H9 (cell line): ENCODE data around the gene ANAPC2. TPM values are rescaled to one million over a fixed set of nuclear protein-coding genes. Genes with fewer than 3 reads are reported as not detected.

Source experiments
- DNase-seq: peaks from one replicate; pipeline ENCODE4 v3.0.0-alpha.2; 2017
- H2AFZ ChIP-seq: one replicate; pipeline ENCODE4 v1.6.1; 2013; ENCODE audit warnings: mild to moderate bottlenecking, low read length, control low read depth, moderate library complexity
- H2AK5ac ChIP-seq: 2 replicates; pipeline ENCODE4 v1.6.1; 2013; ENCODE audit warnings: low read length, control low read depth, mixed read lengths; ENCODE audit not compliant: insufficient read length
- H2BK120ac ChIP-seq: one replicate; pipeline ENCODE4 v1.6.1; 2013; ENCODE audit warnings: low read depth, mild to moderate bottlenecking, low read length, control low read depth, inconsistent platforms; ENCODE audit not compliant: poor library complexity, severe bottlenecking
- H2BK12ac ChIP-seq: 2 replicates; pipeline ENCODE4 v1.6.1; 2013; ENCODE audit warnings: low read length, control low read depth, mixed read lengths, low read depth; ENCODE audit not compliant: insufficient read length
- H2BK15ac ChIP-seq: 2 replicates; pipeline ENCODE4 v1.6.1; 2013; ENCODE audit warnings: low read depth, low read length, control low read depth
- H2BK20ac ChIP-seq: one replicate; pipeline ENCODE4 v1.6.1; 2013; ENCODE audit warnings: low read depth, mild to moderate bottlenecking, low read length, control low read depth, inconsistent platforms; ENCODE audit not compliant: poor library complexity, severe bottlenecking
- H2BK5ac ChIP-seq: 2 replicates; pipeline ENCODE4 v1.6.1; 2013; ENCODE audit warnings: low read length, control low read depth, mixed read lengths; ENCODE audit not compliant: insufficient read length
- H3K14ac ChIP-seq: 2 replicates; pipeline ENCODE4 v1.6.1; 2013; ENCODE audit warnings: low read length, control low read depth; ENCODE audit not compliant: insufficient read depth
- H3K18ac ChIP-seq: 2 replicates; pipeline ENCODE4 v1.6.1; 2013; ENCODE audit warnings: low read depth, mild to moderate bottlenecking, mixed read lengths, low read length, control low read depth; ENCODE audit not compliant: insufficient read length
- H3K23ac ChIP-seq: 2 replicates; pipeline ENCODE4 v1.6.1; 2013; ENCODE audit warnings: low read length, control low read depth, mixed read lengths, low read depth; ENCODE audit not compliant: insufficient read length
- H3K23me2 ChIP-seq: 2 replicates; pipeline ENCODE4 v1.6.1; 2013; ENCODE audit warnings: low read depth, mild to moderate bottlenecking, mixed read lengths, low read length, control low read depth; ENCODE audit not compliant: insufficient read length, poor library complexity, severe bottlenecking
- H3K27ac ChIP-seq: 2 replicates; pipeline ENCODE4 v1.5.1; 2013; ENCODE audit warnings: low read length, control low read depth, mixed read lengths, low read depth; ENCODE audit not compliant: insufficient read length
- H3K27me3 ChIP-seq: 2 replicates; pipeline ENCODE4 v1.6.1; 2013; ENCODE audit warnings: low read length, control low read depth, inconsistent platforms; ENCODE audit not compliant: insufficient read depth
- H3K4ac ChIP-seq: 2 replicates; pipeline ENCODE4 v1.6.1; 2013; ENCODE audit warnings: low read depth, mild to moderate bottlenecking, control low read depth, inconsistent platforms, low read length, moderate library complexity
- H3K4me1 ChIP-seq: 2 replicates; pipeline ENCODE4 v1.6.1; 2013; ENCODE audit warnings: low read length, control low read depth, inconsistent platforms; ENCODE audit not compliant: insufficient read depth
- H3K4me2 ChIP-seq: 2 replicates; pipeline ENCODE4 v1.6.1; 2013; ENCODE audit warnings: low read length, control low read depth, mixed read lengths; ENCODE audit not compliant: insufficient read length, insufficient read depth
- H3K56ac ChIP-seq: 2 replicates; pipeline ENCODE4 v1.6.1; 2013; ENCODE audit warnings: low read depth, mild to moderate bottlenecking, mixed read lengths, low read length, control low read depth; ENCODE audit not compliant: insufficient read length
- H3K79me1 ChIP-seq: 2 replicates; pipeline ENCODE4 v1.6.1; 2013; ENCODE audit warnings: low read depth, mild to moderate bottlenecking, moderate library complexity, low read length, control low read depth, inconsistent platforms; ENCODE audit not compliant: insufficient read depth, poor library complexity, severe bottlenecking
- H3K79me2 ChIP-seq: 2 replicates; pipeline ENCODE4 v1.6.1; 2013; ENCODE audit warnings: low read length, control low read depth, inconsistent platforms; ENCODE audit not compliant: insufficient read depth
- H3K9ac ChIP-seq: 2 replicates; pipeline ENCODE4 v1.6.1; 2013; ENCODE audit warnings: low read length, control low read depth, mixed read lengths; ENCODE audit not compliant: insufficient read length; ENCODE audit errors: extremely low read depth
- H3K9me3 ChIP-seq: one replicate; pipeline ENCODE4 v1.6.1; 2013; ENCODE audit warnings: low read depth, low read length, inconsistent platforms; ENCODE audit not compliant: control insufficient read depth
- H3T11ph ChIP-seq: one replicate; pipeline ENCODE4 v1.6.1; 2013; ENCODE audit warnings: mild to moderate bottlenecking, low read length, control low read depth, inconsistent platforms
- H4K20me1 ChIP-seq: one replicate; pipeline ENCODE4 v1.6.1; 2013; ENCODE audit not compliant: control insufficient read depth, insufficient read length, insufficient read depth
- H4K5ac ChIP-seq: 2 replicates; pipeline ENCODE4 v1.6.1; 2013; ENCODE audit warnings: low read depth, mild to moderate bottlenecking, mixed read lengths, low read length, control low read depth; ENCODE audit not compliant: insufficient read length
- H4K8ac ChIP-seq: replicated peaks from 2 replicates; pipeline ENCODE4 v1.6.1; 2013; ENCODE audit warnings: low read length, control low read depth, mixed read lengths, low read depth; ENCODE audit not compliant: insufficient read length
- H4K91ac ChIP-seq: 2 replicates; pipeline ENCODE4 v1.6.1; 2013; ENCODE audit warnings: low read depth, mild to moderate bottlenecking, moderate library complexity, mixed read lengths, low read length, control low read depth; ENCODE audit not compliant: insufficient read length
- H3K27ac Mint-ChIP-seq, 3 experiments: 2 replicates in 2 of 3; 3 replicates in 1 of 3; pipeline ENCODE4 v1.8.0; 2020 to 2021; ENCODE audit warnings: mixed read lengths in 3 of 3, mild to moderate bottlenecking in 1 of 3, moderate library complexity in 1 of 3
- H3K27me3 Mint-ChIP-seq: 2 replicates; pipeline ENCODE4 v1.8.0; 2021; ENCODE audit warnings: low read depth, mild to moderate bottlenecking, moderate library complexity, mixed read lengths
- H3K36me3 Mint-ChIP-seq, 3 experiments: 2 replicates in 2 of 3; 3 replicates in 1 of 3; pipeline ENCODE4 v1.8.0; 2020 to 2021; ENCODE audit warnings: low read depth in 3 of 3, mixed read lengths in 3 of 3; ENCODE audit not compliant: insufficient read depth in 1 of 3
- H3K4me1 Mint-ChIP-seq, 2 experiments: 2 replicates each; pipeline ENCODE4 v1.8.0; 2020; ENCODE audit warnings: mixed read lengths in 2 of 2
- H3K4me3 Mint-ChIP-seq, 2 experiments: 2 replicates in 1 of 2; 3 replicates in 1 of 2; pipeline ENCODE4 v1.8.0; 2020 to 2021; ENCODE audit warnings: mild to moderate bottlenecking in 2 of 2, mixed read lengths in 2 of 2, moderate library complexity in 1 of 2
- H3K9me3 Mint-ChIP-seq, 2 experiments: 2 replicates in 1 of 2; 3 replicates in 1 of 2; pipeline ENCODE4 v1.8.0; 2020; ENCODE audit warnings: mild to moderate bottlenecking in 2 of 2, mixed read lengths in 2 of 2, moderate library complexity in 1 of 2
- CTCF ChIP-seq: fragments of 200-600 bp; sonication (generic); conservative IDR thresholded peaks from 3 replicates; pipeline ENCODE4 v1.8.0; 2021; ENCODE audit warnings: antibody characterized with exemption, mild to moderate bottlenecking
- WGBS: extraction: QIAGEN DNeasy Blood & Tissue Kit; methylation state at CpG from one replicate; pipeline ENCODE4 v1.1.7; 2013; ENCODE audit warnings: missing lambda C conversion rate, low lambda C conversion rate, mixed read lengths; ENCODE audit not compliant: insufficient read length; ENCODE audit errors: extremely low coverage; 5-methylcytosine and 5-hydroxymethylcytosine counted together
- total RNA-seq: library from RNA; stranded (reverse); gene quantifications from 2 replicates; pipeline ENCODE4 v1.2.1, GENCODE V29; 2021

Gene ANAPC2
- total RNA-seq, 1 experiment from 2014 or later: 54.8 TPM

GRCh38 chr9:137218212-137218753 is 29.9 kb upstream of the ANAPC2 start:
- no peak overlapping the region for H4K91ac ChIP-seq
- no peaks in the 10 kb centered on the region for H3K9me3 Mint-ChIP-seq
- peaks cover 3 to 19% (median 5%) of the 10 kb centered on the region in 3 experiments; a peak in 3 of 7 replicates for H3K36me3 Mint-ChIP-seq
- DNase-seq: no peak
- no peak overlapping the region for H2AK5ac ChIP-seq
- peaks cover 9% of the 10 kb centered on the region for H3K23me2 ChIP-seq
- H3K56ac ChIP-seq: no peak overlapping the region
- H2AFZ ChIP-seq: no peak overlapping the region
- H3K4me3 Mint-ChIP-seq: no peak overlapping the region
- no peak overlapping the region for H2BK15ac ChIP-seq
- H2BK20ac ChIP-seq: no peak overlapping the region
- no peak overlapping the region for H3K14ac ChIP-seq
- no peaks in the 10 kb centered on the region; the same call in 1 of the 2 replicates for H3K4me1 ChIP-seq
- H3K27ac Mint-ChIP-seq: no peak overlapping the region
- no peak for TF ChIP-seq CTCF
- no peak overlapping the region for H3K27ac ChIP-seq
- no peaks in the 10 kb centered on the region for H4K20me1 ChIP-seq
- H3K9me3 ChIP-seq: no peaks in the 10 kb centered on the region
- H3K18ac ChIP-seq: no peak overlapping the region
- no peak overlapping the region for H3K4me2 ChIP-seq
- no CpG with 5 or more reads among the region's 30 CpGs for WGBS
- no peak overlapping the region for H4K5ac ChIP-seq
- no peak overlapping the region for H2BK120ac ChIP-seq
- no peaks in the 10 kb centered on the region for H3K79me1 ChIP-seq
- no peaks in the 10 kb centered on the region for H3K27me3 Mint-ChIP-seq
- no peaks in the 10 kb centered on the region for H3K79me2 ChIP-seq
- H2BK5ac ChIP-seq: no peak overlapping the region
- H3K23ac ChIP-seq: no peak overlapping the region
- H3K9ac ChIP-seq: no peak overlapping the region
- no peak overlapping the region for H4K8ac ChIP-seq
- H3K27me3 ChIP-seq: no peaks in the 10 kb centered on the region
- H3T11ph ChIP-seq: no peak overlapping the region
- no peak overlapping the region for H2BK12ac ChIP-seq
- peaks cover 4 to 8% of the 10 kb centered on the region in 2 experiments for H3K4me1 Mint-ChIP-seq
- no peak overlapping the region for H3K4ac ChIP-seq
